Measurements from ENCODE around the gene THRAP3.
"Not testable (repeated sequence)": the region's sequence is repeated elsewhere in the genome, so short reads cannot be mapped to it uniquely, and the experiment has no call there.

The THRAP3 gene

DNA sequence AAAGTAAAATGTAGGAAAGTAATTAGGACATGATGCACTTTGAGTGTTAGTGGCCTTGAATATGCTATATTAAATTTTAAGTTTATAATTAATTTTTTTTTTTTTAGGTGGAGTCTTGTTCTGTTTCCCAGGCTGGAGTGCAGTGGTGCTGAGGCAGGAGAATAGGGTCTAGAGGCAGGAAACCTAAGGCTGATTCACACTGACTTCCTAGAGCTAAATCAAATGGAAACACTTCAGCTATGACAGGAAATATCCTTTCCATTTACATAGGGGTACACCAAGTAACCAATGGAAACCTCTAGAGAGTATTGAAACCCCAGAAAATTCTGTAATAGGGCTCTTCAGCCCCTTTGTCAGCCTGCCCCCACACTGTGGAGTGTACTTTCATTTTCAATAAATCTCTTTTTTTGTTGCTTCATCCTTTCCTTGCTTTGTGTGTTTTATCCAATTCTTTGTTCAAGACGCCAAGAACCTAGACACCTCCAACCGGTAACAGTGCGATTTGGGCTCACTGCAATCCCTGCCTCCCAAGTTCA is 17.9 kb upstream of the THRAP3 start:
- no peak for DNase-seq

DNA sequence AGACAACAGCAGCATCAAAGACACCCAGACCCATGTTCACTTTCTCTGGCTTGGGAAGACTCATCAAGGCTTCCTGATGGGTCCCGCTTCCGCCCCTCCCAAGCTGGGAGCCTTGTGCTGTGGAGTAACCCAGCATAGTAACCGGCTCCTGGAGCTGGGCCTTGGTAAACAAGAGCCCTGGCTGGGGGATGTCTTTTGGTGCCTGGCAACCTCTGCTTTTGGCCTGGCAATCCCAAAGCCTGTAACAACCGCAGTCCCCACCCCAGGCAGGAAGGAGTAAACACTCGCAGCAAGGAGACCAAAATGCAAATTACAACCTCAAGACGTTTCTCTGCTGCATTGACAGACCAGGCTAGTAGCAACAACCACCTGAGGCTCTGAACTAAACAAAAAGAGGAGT is 16.9 kb upstream of the THRAP3 start:
- DNase-seq, result no peak

DNA sequence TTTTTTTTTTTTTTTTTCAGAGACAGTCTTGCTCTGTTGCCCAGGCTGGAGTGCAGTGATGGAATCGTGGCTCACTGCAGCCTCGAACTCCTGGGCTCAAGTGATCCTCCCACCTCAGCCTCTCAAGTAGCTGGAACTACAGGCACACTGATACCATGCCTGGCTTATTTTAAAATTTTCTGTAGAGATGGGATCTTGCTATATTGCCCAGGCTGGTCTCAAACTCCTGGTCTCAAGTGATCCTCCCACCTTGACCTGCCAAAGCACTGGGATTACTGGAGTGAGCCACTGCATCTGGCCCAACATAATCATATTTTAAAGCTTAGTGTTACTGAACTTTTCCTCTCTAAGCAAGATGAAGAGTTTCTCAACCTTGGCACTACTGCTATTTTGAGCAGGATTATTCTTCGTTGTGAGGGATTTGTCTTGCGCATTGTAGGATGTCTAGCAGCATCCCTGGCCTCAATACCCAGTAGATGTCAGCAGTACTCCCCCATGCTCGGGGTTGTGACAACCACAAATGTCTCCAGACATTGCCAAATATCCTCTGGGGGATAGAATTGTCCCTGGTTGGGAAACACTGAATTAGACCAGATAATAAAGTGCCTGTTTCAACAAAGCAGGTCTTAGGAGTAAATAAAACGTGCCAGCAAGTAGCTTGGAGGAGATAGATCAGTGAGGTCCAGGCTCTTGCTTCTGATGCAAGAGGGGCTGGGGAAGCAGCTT is 15.1 kb upstream of the THRAP3 start:
- no peak for DNase-seq

DNA sequence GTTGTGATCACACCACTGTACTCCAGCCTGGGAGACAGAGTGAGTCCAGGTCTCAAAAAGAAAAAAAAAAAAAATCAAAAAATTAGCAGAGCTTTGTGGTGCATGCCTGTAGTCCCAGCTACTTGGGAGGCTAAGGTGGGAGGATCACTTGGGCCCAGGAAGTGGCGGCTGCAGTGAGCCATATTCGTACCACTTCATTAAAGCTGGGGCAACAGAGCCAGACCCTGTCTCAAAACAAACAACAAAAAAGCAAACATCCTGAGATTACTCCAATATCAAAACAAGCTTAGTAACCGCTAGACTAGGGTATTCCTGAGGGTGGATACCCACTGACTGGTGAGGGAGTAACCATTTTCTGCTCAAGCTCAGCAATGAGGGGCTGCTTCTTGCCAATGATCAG is 12.9 kb upstream of the THRAP3 start:
- no peak for DNase-seq

DNA sequence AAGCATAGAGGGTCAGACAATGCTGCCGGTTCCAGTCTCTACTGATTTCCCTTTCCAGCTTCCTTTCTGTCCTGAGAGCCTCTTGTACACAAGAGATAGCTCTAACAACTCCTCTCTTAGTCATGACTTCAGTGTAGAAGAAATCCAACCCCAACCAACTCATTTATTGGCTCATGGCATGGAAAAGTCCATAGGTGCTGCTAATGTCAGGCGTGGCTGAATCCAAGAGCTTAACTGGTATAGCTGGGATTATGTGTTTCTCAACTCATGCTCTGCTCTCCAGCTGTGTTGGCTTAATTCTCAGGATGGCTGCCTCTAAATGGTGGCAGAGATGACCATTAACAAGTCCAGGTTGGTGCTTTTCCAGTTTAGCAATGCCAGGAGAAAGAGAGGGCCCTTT is 12.4 kb upstream of the THRAP3 start:
- no peak for DNase-seq

DNA sequence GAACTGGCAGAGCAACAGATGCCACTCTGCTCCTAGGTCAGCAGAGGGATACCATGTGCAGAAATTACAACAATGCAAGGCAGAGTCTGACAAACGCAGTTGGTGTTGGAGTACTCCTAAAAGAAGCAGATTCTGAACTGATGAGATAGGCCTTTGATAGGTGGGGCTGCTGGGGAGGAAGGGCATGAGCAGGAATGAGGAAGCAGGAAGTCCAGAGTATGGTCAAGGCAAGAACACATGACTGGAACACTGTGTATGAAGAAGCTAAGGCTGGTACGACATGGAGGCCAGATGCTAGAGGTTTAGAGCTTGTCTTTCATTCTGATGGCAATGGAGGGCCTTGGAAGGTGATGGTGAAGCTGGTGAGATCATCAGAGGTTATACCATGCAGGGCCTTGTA is 11.5 kb upstream of the THRAP3 start:
- DNase-seq, result no peak

DNA sequence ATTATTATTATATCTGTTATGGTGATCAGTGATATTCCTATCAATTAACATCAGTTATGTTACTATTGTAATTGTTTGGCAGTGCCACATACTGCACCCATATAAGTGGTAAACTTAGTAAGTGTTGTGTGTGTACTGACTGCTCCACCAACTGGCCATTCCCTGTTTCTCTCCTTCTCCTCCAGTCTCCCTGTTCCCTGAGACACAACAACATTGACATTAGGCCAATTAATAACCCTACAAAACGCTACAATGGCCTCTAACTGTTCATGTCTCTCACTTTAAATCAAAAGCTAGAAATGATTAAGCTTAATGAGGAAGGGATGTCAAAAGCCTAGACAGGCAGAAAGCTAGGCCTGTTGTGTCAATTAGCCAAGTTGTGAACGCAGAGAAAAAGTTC is 6.6 kb upstream of the THRAP3 start:
- DNase-seq, result no peak

DNA sequence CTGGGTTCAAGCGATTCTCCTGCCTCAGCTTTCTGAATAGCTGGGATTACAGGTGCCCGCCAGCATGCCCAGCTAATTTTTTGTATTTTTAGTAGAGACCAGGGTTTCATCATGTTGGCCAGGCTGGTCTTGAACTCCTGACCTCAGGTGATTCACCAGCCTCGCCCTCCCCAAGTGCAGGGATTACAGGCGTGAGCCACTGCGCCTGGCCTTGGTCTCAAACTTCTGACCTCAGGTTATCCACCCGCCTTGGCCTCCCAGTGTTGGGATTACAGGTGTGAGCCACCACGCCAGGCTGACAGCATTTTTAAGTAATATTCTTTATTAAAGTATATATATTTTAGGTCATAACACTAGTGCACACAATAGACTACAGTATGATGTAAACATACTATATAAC is 2.3 kb upstream of the THRAP3 start:
- not testable (repeated sequence) for DNase-seq

DNA sequence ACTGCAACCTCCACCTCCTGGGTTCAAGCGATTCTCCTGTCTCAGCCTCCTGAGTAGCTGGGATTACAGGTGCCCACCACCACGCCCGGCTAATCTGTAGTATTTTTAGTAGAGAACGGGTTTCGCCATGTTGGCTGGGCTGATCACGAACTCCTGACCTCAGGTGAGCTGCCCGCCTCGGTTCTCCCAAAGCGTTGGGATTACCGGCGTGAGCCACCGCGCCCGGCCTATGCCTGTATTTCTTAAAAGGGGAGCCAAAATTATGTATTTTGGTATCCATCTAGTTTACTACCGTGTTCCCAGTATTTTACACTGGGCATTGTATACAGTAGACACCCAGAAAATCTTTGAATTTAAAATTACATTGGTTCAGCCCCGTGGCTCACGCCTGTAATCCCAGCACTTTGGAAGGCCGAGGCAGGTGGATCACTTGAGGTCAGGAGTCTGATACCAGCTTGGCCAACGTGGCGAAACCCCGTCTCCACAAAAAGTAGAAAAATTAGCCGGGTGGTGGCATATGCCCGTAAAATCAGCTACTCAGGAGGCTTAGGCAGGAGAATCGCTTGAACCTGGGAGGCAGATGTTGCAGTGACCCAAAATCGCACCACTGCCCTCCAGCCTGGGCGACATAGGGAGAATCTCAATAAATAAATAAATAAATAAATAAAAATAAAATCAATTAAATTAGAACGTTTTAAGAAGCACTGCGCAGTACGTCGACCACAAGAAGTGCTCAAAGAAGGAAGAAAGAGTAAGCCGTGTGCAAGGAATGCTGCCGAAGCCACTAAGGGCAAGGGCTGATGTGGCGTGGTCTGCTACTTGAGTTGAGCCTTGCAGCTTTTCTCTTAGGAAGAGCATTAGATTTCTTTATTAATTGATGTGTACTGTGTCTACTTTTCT is 1.5 kb upstream of the THRAP3 start:
- peak in 1 of 2 experiments; percentile 18 for DNase-seq

DNA sequence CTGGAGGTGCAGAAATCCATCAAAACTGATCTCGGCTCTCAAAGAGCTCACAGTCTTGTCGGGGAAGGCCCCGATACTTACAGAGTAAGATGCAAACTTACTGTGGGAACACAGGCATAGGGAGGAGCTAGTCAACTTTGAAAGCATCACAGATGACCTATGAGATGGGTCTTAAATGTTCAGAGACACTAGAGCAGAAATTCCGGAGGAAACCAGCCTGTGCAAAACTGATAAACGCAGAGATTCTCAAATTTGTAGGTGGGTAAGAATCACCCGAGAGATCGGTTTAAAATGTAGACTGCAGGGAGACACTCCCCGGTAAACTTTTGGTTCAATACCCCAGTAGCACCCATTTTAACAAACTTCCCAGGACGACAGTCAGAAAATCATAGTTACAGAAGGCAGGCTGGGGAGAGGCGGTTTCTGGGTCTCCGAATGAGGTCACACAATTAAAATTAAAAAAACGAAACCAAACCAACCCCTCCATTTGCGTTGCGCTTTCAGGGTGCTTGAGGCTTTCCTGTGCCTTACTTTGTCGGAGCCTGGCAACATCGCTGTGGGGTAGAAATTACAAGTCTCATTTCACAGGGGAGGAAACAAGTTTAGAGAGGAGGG is 755 bp upstream of the THRAP3 start:
- DNase-seq, result peak in 1 of 2 experiments; percentile 52

DNA sequence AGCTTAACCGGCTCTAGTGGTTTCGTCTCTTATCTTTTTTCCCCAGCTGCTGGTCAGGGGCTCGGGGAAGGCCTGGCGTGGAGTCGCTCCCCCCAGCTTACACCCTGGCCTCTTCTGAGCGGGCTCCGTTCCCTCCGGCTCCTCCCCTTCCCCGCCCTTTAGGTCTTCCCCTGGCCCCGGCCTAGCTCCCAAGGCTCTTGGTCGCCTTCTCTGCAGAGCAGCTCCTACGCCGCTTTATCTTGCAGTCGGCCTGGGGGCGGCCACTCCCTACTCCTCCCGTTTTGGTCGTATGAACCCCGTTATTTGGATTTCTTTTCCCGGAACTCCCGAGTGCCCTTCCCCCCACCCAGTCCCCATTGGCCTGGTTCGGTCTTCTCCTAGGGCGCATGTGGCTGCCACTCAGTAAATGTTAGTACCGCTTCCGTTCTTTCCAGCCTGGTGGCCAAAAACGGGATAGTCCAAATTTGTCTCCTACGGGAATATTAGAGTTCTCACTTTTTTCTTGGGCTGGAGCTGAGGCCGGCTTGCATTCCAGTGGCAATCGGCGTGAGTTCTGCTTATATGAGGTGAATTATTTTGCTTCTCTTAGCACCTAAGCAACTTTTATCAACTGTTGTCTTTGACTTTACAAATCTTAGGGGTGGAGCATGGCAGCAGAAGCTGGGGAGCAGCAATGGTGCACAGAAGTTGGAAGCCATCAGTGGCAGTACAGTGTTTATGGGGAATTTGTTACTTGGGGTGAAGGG is 467 bp downstream of the THRAP3 start:
- peak; percentile 84 to 86 for DNase-seq

DNA sequence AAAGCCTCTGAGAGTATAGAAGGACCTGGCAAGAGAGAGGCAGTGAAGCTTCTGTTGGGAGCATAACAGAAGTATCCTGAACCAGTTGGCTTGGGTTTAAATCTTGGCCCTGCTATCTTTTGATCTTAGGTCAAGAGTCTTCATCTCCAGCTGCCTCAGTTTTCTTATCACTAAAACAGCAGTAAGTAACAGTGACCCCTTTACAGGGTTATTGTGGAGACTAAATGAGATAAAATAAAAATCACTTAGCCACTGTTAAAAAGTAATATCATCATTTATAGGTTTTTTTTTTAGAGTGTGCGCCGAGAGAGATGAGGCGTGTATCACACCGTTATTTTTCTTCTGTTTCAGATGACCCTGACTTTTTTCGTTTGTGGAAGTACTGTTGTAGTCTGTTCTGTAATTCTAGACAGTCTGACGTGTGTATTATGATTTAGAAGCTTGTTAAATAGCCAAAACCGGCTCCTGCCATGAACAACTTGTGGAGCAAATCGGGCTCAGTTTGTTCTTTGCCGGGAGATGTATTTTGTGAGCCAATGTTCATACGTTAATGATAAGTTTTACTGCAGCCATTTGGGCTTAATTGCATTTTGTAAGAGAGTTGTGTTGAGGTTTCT is 1.1 kb downstream of the THRAP3 start:
- DNase-seq, result no peak

DNA sequence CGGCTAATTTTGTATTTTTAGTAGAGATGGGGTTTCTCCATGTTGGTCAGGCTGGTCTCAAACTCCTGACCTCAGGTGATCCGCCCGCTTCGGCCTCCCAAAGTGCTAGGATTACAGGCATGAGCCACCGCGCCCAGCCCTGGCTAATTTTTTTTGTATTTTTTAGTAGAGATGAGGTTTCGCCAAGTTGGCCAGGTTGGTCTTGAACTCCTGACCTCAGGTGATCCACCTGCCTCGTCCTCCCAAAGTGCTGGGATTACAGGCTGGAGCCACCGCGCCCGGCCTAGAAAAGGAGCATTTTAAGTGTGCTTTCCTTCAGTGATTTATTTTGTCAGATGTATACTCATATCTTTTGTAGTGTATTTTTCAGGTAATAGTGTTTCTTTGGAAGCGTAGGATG is 6.0 kb downstream of the THRAP3 start:
- DNase-seq, result not testable (repeated sequence)

DNA sequence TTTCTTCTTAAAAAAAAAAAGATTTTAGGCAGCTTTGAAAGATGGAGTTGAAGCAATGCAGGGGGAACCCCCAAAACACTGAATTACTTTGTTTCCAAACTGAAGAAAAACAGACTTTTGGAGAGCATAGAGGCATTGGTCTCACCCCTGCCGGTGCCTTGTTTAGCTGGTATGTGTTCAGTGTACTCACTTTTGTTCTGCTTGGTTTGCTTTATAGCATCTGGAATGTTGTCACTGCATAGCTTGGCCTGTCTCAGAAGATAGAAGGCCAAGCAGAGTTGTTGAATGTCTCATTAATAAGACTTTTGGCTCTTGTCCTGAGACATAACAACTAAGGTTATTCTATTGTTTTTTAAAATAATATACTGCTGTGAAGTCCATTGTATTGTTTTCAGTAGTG is 6.9 kb downstream of the THRAP3 start:
- no peak for DNase-seq

DNA sequence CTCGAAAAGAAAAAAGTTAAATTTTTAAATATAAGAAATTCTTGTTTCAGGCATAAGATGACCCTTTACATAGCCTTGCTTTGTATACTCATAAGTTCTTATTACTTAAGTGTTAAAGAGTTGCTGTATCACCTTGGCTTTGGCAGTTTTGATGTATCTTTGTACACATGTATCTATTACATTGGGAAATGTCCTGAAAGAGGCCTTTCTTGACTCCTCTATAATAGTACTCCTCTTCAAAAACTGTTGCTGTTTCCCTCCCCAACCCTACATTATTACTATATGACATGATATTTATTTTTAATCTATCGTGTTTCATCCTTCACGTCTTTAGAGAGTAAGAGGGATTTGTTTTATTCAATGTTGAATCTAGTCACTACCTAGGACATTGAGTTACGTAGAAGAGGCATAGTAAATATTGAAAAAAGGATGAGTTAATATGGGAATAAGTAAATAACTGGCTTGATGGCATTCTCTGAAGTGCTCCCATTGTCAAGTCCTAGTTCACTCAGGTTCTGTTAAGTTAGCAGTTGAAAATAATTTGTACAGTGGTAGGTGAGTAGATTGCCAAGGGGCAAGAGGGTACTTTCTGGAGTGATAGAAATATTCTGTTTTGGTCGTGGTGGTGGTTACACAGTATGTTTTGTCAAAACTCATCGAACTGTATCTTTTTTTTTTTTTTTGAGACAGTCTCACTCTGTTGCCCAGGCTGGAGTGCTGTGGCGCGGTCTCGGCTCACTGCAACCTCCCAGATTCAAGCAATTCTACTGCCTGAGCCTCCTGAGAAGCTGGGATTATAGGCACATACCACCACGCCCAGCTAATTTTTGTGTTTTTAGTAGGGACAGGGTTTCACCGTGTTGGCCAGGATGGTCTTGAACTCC is 8.2 kb downstream of the THRAP3 start:
- no peak for DNase-seq

DNA sequence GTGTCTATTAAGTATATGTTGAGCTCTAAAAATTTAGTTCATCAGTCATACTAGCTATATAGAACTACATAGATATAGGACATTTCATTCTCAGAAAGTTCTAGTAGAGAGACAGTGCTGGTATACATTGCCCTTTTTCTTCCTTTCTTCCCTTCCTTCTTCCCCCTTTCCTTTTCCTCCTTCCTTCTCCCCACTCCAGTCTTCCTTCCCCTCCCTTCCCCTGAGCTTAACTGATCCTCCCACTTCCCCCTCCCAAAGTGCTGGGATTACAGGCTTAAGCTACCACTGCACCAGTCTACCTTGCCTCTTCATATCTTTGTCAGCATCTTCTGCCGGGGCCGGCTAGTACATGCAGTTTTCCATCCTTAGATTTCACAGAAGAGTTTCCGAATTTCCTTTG is 12.1 kb downstream of the THRAP3 start:
- no peak for DNase-seq

DNA sequence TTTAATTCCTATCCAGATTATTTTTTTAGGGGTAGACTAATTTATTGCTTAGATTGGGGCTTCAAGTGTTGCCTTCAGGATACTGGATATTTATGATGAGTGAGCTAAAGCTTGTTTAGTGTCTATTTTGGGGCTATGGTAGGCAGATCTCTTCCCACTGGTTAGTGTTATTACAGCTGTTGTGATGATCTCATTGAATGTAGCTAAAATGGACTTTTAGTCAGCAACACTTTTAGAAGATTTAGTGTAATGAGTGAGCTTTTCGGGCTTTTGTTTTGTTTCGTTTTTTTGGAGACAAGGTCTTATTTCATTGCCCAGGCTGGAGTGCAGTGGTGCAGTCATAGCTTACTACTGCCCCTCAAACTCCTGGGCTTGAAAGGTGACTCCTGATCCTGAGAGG is 14.2 kb downstream of the THRAP3 start:
- DNase-seq, result no peak

DNA sequence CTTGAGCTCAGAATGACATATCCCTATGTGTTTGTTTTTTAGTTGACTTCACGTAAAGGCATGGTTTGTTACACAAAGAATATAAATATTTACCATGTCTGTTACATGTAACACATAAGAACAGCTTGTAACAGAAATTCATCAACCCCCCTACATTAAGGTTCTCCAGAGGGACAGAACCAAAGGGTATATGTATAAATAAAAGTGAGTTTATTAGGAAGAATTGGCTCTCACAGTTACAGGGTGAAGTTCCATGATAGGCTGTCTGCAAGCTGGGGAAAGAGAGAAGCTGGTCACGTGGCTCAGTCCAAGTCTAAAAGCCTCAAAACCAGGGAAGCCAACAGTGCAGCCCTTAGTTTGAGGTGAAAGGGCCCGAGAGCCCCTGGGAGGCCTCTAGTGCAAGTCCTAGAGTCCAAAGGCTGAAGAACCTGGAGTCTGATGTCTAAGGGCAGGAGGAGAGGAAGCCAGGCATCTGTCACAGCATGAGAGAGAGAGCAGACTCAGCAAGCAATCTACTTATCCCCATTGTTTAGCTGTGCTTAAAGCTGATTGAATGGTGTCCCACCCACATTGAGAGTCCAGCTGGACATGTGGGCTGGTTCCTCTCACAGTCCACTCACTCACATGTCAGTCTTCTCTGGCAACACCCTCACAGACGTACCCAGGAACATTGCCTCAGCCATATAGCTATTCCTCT is 15.8 kb downstream of the THRAP3 start:
- DNase-seq, result no peak

DNA sequence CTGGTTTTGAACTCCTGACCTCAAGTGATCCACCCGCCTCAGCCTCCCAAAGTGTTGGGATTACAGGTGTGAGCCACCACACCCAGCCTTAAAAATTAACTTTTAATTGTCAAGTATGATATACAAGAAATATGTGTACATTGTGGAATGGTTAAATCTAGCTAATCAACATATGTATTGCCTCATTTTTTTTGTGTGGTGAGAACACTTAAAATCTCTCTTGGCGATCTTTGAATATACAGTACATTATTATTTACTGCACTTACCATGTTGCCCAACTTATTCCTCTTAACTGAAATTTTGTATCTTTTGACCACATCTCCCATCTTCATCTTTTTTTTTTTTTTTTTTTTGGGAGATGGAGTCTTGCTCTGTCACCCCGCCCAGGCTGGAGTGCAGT is 23.3 kb downstream of the THRAP3 start:
- no peak for DNase-seq

DNA sequence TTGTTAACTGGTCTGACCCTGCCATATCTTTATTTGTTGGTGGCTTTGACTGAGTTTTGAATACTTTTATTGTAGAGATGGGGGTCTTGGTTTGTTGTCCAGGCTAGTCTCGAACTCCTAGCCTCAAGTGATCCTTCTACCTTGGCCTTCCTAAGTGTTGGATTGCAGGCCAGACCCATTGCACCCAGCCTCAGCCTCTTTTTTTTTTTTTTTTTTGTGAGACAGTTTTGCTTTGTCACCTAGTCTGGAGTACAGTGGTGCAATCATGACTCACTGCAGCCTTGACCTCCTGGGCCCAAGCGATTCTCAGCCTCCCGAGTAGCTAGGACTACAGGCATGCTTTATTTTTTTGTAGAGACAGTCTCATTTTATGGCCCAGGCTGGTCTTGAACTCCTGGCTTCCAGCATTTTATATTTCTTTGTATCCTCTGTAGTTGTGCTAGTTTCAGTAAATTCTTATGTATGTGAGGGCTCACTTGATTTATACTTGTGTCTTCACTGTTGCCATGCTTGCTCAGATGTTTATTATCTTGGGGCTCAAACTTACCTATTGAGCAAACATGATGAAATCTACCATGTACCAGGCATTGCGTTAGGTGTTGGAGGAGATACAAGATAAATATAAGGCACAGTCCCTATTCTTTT is 24.1 kb downstream of the THRAP3 start:
- DNase-seq, result no peak

All from activated CD4-positive, alpha-beta T cell treated with anti-CD3 and anti-CD28 coated beads, Interleukin-2, amount 50 U/mL, for 48 hours (primary cell).